ENCODE data around the gene PGAP3.
A peak's percentile ranks its signal among the peaks of the same experiment; 100 is the strongest.

PGAP3 gene

DNA sequence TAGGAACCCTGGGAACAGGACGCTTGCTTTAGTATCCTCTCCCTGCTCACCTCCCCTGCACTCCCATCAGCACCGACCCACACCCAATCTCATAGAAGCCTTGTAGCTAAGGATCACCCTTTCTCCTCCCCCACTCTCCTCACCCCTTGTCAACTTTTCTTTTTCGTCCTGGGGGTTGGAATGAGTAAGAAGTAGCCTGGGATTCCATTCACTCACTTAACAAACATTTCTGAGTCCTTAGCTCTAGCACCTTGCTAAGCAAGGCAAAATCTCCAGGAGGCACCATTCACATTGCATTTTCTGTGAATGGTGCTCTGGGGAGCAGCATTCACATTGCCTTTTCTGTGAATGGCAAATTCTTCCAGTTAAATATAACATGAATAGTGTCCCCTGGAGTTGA lies 1.1 kb upstream of the PGAP3 start:
- DNase-seq (ENCODE audit: low read depth) = no peak
- peak overlapping the region; percentile 63 for H3K4me3 ChIP-seq (ENCODE audit: low read length)
- TF ChIP-seq, protein P1, sequence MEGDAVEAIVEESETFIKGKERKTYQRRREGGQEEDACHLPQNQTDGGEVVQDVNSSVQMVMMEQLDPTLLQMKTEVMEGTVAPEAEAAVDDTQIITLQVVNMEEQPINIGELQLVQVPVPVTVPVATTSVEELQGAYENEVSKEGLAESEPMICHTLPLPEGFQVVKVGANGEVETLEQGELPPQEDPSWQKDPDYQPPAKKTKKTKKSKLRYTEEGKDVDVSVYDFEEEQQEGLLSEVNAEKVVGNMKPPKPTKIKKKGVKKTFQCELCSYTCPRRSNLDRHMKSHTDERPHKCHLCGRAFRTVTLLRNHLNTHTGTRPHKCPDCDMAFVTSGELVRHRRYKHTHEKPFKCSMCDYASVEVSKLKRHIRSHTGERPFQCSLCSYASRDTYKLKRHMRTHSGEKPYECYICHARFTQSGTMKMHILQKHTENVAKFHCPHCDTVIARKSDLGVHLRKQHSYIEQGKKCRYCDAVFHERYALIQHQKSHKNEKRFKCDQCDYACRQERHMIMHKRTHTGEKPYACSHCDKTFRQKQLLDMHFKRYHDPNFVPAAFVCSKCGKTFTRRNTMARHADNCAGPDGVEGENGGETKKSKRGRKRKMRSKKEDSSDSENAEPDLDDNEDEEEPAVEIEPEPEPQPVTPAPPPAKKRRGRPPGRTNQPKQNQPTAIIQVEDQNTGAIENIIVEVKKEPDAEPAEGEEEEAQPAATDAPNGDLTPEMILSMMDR (IDR thresholded peaks at IDR 0.05; ENCODE audit: insufficient read depth, low read depth, low read length, missing control alignments) = peak; percentile 27

DNA sequence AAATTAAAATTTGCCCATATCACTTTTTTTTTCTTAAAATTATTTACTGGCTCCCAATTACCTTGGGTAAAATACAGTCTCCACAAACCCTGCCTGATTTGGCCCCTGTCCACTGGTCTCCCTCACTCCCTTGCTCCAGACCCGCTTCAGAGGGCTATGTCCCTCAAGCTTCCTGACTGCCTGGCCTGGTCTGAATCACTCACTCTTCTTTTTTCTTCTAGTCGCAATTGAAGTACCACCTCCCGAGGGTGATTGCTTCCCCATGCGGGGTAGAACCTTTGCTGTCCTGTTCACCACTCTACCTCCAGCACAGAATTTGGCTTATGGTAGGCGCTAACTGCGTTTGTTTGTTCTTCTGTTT lies 598 bp upstream of the PGAP3 start:
- TF ChIP-seq, protein P1 (IDR thresholded peaks at IDR 0.05; ENCODE audit: insufficient read depth, low read depth, low read length, missing control alignments) = no peak
- H3K4me3 ChIP-seq (ENCODE audit: low read length) = peak overlapping the region; percentile 63
- DNase-seq (ENCODE audit: low read depth) = no peak

DNA sequence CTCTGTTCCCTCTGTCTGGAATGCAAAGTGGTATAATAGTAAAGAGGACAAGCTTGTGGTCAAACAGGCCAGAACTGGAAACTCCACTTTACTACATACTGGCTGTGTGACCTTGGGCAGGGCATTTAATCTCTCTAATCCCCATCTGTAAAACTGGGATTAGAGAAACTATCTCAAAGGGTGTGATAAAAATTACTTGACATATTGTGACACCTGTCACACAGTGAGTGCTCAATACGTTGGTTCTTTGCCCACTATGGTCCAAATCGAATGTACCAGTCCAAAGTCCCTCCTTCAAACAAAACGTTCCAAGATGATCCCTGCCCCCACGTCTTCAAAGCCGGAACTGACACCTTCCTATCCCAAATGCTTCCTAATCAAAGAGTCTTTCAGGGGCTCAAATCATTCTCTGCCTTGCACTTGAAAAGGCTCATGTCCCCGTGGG lies 734 bp downstream of the PGAP3 start:
- peak overlapping the region; percentile 63 for H3K4me3 ChIP-seq (ENCODE audit: low read length)
- TF ChIP-seq, protein P1 (IDR thresholded peaks at IDR 0.05; ENCODE audit: insufficient read depth, low read depth, low read length, missing control alignments) = no peak

GRCh38 chr17:39684369-39685192 lies 3.3 kb downstream of the PGAP3 start:
- H3K4me3 ChIP-seq (ENCODE audit: low read length) = no peak overlapping the region
- TF ChIP-seq, protein P1 (IDR thresholded peaks at IDR 0.05; ENCODE audit: insufficient read depth, low read depth, low read length, missing control alignments) = no peak
- DNase-seq (ENCODE audit: low read depth) = no peak

More for the DNA sequence above, 734 bp downstream of the PGAP3 start:
- DNase-seq (ENCODE audit: low read depth) = no peak

DNA sequence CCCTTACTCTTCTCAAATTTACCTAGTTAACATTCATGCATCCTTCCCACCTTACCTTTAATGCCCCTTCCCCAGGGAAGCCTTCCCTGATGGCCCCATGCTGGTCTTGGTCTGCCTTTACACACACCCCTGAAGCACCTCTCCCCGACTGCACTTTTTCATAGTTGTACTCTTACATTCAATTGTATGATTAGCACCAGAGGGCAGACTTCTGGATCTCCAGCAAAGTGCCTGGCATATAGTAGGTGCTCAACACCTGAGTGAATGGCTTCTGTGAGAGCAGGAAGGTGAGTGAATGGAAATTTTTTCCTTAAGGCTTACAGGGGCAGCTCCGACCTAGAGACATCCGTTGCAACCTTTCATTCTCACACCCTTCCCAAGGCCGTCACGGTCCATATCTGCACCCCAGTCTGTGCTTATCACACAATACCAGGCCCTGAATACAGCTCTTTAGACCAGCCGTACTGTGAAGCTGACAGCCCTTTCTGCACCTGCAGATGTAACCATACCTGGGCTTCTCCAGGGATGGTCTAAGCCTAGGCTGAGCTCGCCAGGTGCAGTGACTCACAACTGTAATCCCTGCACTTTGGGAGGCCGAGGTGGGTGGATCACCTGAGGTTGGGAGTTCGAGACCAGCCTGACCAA lies 4.4 kb downstream of the PGAP3 start:
- H3K4me3 ChIP-seq (ENCODE audit: low read length) = no peak overlapping the region
- TF ChIP-seq, protein P1 (IDR thresholded peaks at IDR 0.05; ENCODE audit: insufficient read depth, low read depth, low read length, missing control alignments) = no peak
- no peak for DNase-seq (ENCODE audit: low read depth)

DNA sequence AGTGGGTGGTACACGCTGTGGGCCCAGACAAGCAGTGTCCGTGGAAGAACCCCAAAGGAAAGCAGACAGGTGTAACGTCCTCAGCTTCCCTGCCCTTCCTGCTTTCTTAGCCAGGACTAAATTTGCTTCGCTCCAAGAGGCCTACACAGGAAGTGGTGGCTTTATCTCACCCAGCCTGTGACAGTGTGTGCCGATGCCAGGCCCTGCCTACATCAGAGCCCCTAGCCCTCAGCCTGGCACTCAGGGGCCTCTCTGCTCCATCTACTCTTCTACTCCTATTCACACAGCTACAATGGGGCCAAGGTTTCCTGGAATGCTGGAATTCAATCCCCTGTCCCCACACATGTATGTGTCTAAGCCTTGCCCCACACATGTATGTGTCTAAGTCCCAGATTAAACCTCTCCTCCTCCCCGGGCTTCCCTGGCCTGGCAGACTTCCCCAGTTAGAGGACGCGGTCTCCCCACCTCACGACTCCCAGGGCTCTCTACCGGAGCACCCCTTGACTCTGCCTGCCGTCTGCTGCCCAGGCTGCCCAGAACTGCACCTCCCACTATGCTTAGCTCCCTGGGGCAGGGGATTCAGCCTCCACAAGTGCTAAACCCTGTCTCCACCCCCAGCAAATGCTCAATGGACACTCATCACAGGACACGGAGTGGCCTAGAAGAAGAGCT lies 8.2 kb downstream of the PGAP3 start:
- TF ChIP-seq, protein P1 (IDR thresholded peaks at IDR 0.05; ENCODE audit: insufficient read depth, low read depth, low read length, missing control alignments) = no peak
- DNase-seq (ENCODE audit: low read depth) = no peak
- no peak overlapping the region for H3K4me3 ChIP-seq (ENCODE audit: low read length)

Data from epithelial cell of esophagus (primary cell).